HG03469 (cell line): ENCODE results near the gene AADAC.
A peak's percentile ranks its signal among the peaks of the same experiment; 100 is the strongest.
"Not testable (repeated sequence)": the region's sequence is repeated elsewhere in the genome, so short reads cannot be mapped to it uniquely, and the experiment has no call there.

Experiments used
- ATAC-seq: cut with Tn5 transposase; IDR thresholded peaks from one replicate; pipeline ENCODE4 v1.9.1; 2021; ENCODE audit warnings: mild to moderate bottlenecking, moderate library complexity, moderate number of reproducible peaks; ENCODE audit not compliant: unreplicated experiment

The AADAC gene

GRCh38 chr3:151852074-151852811, 38.3 kb downstream of the AADAC start:
- no peak for ATAC-seq

DNA sequence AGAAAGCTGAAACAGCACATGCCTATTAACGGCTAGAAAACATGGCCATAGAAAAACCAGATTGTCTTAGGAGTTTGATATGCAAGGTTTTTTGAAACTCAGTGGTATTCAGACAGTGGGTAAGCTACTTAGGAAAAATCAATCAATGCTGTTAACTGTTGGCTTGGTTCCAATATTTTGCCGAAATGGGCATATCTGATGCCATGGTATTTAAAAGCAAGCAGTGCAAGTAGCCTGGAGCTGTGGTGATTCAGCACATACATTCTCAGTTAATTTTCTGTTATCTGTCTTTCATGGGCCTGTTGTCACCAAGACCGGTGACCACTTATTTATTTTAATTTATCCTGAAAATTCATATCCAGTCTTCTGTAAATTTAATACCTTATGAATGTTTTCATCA, 42.2 kb downstream of the AADAC start:
- ATAC-seq, result no peak

DNA sequence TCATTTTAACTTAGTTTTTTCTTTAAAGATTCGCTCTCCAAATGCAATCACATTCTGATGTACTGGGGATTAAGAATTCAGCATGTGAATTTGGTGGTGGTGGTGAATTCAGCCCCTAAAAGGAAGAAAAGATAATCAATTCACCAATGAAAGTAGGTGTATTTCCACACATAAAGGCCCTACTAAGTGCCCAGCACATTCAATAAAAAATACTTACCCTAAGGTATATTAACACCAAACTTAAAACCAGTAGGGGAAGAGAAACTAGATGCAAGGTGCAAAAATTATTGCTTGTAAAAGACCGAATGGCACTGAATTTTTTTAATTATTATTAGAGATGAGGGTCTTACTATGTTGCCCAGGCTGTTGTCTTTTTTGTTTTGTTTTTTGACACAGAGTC, 42.7 kb downstream of the AADAC start:
- ATAC-seq, result no peak

- ATAC-seq, result no peak
Observed at GRCh38 chr3:151859233-151859673, 45.3 kb downstream of the AADAC start.

GRCh38 chr3:151859905-151860304, 46.0 kb downstream of the AADAC start:
- ATAC-seq, result no peak

DNA sequence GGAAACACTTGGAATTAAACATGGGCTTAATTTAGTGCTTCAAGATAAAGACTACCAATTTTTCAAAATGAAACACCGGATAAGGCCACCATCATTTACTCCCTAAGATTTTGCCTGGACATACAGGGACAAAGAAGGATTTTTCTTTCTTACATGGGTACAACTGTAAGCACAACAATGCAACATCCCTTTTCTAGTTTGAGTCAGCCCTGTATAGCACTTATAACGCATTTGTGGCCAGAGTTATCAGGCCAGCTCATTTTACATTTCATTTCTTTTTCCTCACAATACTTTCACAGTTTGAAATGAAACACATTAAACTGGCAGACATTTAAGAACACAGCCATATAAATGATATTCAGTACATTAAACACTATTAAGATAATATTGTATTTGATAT, 49.7 kb downstream of the AADAC start:
- no peak for ATAC-seq

DNA sequence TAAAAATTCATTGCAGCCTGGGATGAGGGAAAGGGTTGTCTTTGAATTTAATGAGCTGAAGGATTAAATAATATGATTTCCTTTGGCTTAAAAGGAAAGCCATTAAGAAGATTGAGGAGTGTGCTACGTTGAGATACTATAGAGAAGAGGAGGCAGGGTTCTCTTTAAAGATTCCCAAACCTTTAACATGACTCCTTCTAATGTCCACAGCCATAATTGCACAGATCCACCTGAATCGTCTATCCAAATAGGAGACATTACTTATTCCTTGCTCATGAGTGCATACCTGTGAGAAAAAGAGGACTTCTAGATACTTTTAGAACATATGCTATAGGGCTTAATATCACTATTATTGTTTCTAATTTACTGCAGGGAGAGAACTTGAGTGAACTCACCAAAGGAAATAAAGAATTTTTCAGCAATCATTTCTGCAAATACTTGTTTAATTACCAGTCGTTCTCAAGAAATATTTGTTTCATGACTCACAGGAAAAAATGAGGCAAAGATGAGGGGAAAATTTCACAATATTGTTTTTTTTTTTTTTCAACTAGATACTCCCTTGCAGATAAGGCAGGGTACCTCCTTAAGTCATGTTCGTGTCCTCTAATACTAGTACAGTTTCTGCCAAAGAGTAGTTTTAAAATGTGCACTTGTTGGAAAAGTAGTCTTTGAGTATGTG, 50.6 kb downstream of the AADAC start:
- no peak for ATAC-seq

GRCh38 chr3:151866711-151867410, 52.9 kb downstream of the AADAC start:
- no peak for ATAC-seq

- ATAC-seq, result no peak
Observed at GRCh38 chr3:151867666-151868065, 53.8 kb downstream of the AADAC start.

- no peak for ATAC-seq
Observed at GRCh38 chr3:151869181-151869580, 55.3 kb downstream of the AADAC start.

DNA sequence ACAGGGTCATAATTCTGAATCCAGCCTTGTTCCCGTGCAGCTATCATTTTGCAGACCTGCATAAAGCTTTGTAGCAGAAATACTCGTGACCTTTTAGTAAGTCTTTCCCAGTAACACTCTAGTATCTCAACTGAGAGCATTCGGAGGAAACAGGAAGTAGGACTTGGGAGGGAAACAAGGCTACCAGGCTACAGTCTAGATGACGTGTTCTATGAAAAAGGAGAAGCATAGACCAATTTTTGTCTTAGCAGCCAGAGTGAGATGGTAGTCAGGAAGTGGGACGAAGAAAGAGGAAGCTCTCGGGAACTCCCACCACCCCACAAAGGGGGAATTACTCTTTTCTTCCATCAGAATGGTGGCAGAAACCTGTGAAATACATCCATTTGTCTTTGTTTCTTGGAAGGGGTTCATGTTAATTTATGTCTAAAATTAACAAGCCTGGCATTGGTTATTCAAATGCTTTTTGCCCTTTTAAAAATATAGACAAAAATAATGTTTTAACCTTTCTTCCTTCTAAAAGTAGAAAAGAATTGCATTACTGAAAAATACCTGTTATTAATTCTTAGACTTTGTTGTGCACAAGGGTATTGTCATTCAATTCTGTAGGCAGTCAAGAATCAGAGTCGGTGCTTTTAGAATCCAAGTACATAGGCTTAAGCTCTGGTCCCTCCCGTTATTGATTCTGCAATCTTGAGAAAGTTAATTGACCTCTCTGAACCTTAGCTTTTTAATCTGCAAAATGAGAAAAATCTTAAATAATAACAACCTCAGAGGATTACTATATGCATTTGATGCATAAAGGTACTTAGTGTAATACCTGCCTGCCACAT, 57.9 kb downstream of the AADAC start:
- peak; percentile 78 for ATAC-seq

GRCh38 chr3:151873398-151873797, 59.5 kb downstream of the AADAC start, which contains the start of gene SUCNR1:
Gene SUCNR1, plus strand, starts transcription at chr3:151873643. Its CDS starts 6,250 bp downstream, at chr3:151879893.
- ATAC-seq, result no peak

DNA sequence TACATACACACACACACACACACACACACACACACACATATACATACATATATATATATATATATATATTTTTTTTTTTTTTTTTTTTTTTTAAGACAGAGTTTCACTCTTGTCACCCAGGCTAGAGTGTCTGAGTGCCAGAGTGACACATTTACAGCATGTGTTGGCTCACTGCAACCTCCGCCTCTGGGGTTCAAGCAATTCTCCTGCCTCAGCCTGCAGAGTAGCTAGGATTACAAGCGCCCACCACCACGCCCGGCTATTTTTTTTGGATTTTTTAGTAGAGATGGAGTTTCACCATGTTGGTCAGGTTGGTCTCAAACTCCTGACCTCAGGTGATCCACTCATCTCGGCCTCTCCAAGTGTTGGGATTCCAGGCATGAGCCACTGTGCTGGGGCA, 60.2 kb downstream of the AADAC start:
- not testable (repeated sequence) for ATAC-seq

GRCh38 chr3:151875759-151876158, 61.8 kb downstream of the AADAC start:
- ATAC-seq, result peak; percentile 51

- no peak for ATAC-seq
Observed at GRCh38 chr3:151877269-151877668, 63.4 kb downstream of the AADAC start.
